OCI-LY7 (cell line): ENCODE data around the gene SETBP1.

Source experiments
- EZH2phosphoT487 ChIP-seq: fragments of 200-600 bp; sonication (generic); IDR thresholded peaks from 2 replicates; pipeline ENCODE4 v1.6.1; 2018; ENCODE audit warnings: low read depth, borderline replicate concordance, mild to moderate bottlenecking, mixed run types, antibody characterized with exemption, low read length, moderate library complexity, mixed read lengths
- TF ChIP-seq, protein P1 (sequence below): fragments of 200-600 bp; sonication (generic); conservative IDR thresholded peaks from 2 replicates; pipeline ENCODE4 v1.5.1; 2014; ENCODE audit warnings: mild to moderate bottlenecking, antibody characterized with exemption, low read length, moderate library complexity, mixed read lengths

DNA sequence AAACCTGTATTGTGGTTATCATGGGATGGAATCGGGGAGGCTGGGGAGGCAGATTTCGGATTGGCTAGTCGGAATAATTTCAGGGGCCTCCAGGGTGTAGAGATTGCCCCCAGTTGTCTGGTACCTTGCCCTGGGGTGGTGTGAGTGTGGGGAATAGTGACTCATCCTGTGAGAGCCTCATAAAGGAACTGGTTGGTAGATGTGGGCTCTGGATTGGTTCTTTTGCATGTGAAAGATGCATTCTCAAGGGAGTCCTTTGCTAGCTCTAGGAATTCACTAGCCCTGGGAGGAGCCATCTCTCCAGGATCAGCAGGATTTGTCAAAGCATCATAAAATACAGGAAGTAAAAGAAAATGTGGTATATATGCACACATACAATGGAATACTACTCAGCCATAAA, 331.6 kb downstream of the SETBP1 start:
- TF ChIP-seq, protein P1, sequence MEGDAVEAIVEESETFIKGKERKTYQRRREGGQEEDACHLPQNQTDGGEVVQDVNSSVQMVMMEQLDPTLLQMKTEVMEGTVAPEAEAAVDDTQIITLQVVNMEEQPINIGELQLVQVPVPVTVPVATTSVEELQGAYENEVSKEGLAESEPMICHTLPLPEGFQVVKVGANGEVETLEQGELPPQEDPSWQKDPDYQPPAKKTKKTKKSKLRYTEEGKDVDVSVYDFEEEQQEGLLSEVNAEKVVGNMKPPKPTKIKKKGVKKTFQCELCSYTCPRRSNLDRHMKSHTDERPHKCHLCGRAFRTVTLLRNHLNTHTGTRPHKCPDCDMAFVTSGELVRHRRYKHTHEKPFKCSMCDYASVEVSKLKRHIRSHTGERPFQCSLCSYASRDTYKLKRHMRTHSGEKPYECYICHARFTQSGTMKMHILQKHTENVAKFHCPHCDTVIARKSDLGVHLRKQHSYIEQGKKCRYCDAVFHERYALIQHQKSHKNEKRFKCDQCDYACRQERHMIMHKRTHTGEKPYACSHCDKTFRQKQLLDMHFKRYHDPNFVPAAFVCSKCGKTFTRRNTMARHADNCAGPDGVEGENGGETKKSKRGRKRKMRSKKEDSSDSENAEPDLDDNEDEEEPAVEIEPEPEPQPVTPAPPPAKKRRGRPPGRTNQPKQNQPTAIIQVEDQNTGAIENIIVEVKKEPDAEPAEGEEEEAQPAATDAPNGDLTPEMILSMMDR = no peak
- no peak for TF ChIP-seq EZH2phosphoT487
